Heart right ventricle (tissue), 16 donors: ENCODE measurements around the gene SAMD8. TPM values are rescaled to one million over a fixed set of nuclear protein-coding genes. Genes with fewer than 3 reads are reported as not detected.
A peak's percentile ranks its signal among the peaks of the same experiment; 100 is the strongest.

Experiments used
- ATAC-seq, 8 donors: fragments of 200-7000 bp; cut with Tn5 transposase; one replicate each; pipeline ENCODE4 v1.9.1; 2020; ENCODE audit warnings: mild to moderate bottlenecking in 8 of 8, moderate library complexity in 8 of 8, moderate number of reproducible peaks in 1 of 8
- DNase-seq, 2 donors: peaks; one replicate each; pipeline ENCODE4 v3.0.0-alpha.2; 2020
- H3K27ac ChIP-seq, 10 donors: fragments of 200-600 bp; sonication (generic) in 2 of 10; one replicate each; pipeline versions ENCODE4 v1.5.0 to v1.8.0; 2020 to 2022; ENCODE audit warnings: mild to moderate bottlenecking in 3 of 10
- H3K27me3 ChIP-seq, 7 donors: fragments of 200-600 bp; one replicate each; pipeline ENCODE4 v1.8.0; 2021 to 2022; ENCODE audit warnings: mild to moderate bottlenecking in 2 of 7
- H3K36me3 ChIP-seq, 9 donors: fragments of 200-600 bp; sonication (generic) in 1 of 9; one replicate each; pipeline versions ENCODE4 v1.5.0 to v1.8.0; 2020 to 2022; ENCODE audit warnings: mild to moderate bottlenecking in 2 of 9
- H3K4me1 ChIP-seq, 9 donors: fragments of 200-600 bp; sonication (generic) in 1 of 9; one replicate each; pipeline versions ENCODE4 v1.5.0 to v1.8.0; 2020 to 2022; ENCODE audit warnings: mild to moderate bottlenecking in 4 of 9
- H3K4me3 ChIP-seq, 10 donors: fragments of 200-600 bp; sonication (generic) in 2 of 10; one replicate each; pipeline versions ENCODE4 v1.5.0 to v1.8.0; 2020 to 2022; ENCODE audit warnings: mild to moderate bottlenecking in 7 of 10, moderate library complexity in 2 of 10
- H3K9me3 ChIP-seq, 11 donors: fragments of 200-600 bp in 10 of 11; sonication (generic) in 2 of 11; one replicate each; pipeline versions ENCODE4 v1.5.0 to v1.8.0; 2013 to 2022; ENCODE audit warnings: mild to moderate bottlenecking in 2 of 11, control low read depth in 1 of 11, moderate library complexity in 1 of 11
- CTCF ChIP-seq, 9 donors: fragments of 200-600 bp; sonication (generic) in 2 of 9; IDR thresholded peaks; one replicate each; pipeline versions ENCODE4 v1.5.0 to v1.8.0; 2021 to 2022; ENCODE audit warnings: antibody characterized with exemption in 9 of 9, mild to moderate bottlenecking in 5 of 9, moderate library complexity in 1 of 9
- WGBS, 2 donors: extraction: QIAGEN DNeasy Blood & Tissue Kit; methylation state at CpG; one replicate each; pipeline ENCODE4 v1.1.7; 2013; ENCODE audit warnings: inconsistent platforms in 1 of 2; 5-methylcytosine and 5-hydroxymethylcytosine counted together
- intact Hi-C, 10 donors: fragments of 100-400 bp; cut with DNase I; formaldehyde crosslinking; loops; one replicate each; pipeline versions ENCODE4 v1.11.1 to v1.14.2; 2022
- polyA plus RNA-seq, 2 donors: library from polyadenylated mRNA; stranded (reverse); fragments of 200-250 nt; gene quantifications; one replicate each; pipeline ENCODE4 v1.2.3, GENCODE V29; 2013
- total RNA-seq, 10 donors: library from RNA; stranded (reverse); fragmentation: NEBNext Ultra II Directional in 3 of 10; extraction: Animal tissue kit (Norgen Biotek cat#: 25700) in 3 of 10; gene quantifications; one replicate each; pipeline versions ENCODE4 v1.2.1 to v1.2.4, GENCODE V29; 2021 to 2023
- donor health status: Arrhythmogenic right ventricular cardiomyopathy.
- donor health status: ischemic (EF 13 %, LVEDD 7.1; RV severe dilation, severe dysfunction).
- donor health status: healthy with polysubstance abuse.
- donor health status: DM: no; HTN: yes; CAD: no.
- donor health status: DM: no; HTN: no; CAD: no.
- donor health status: ischemic (EF 25% LVEDD 6.9; RV normal size, moderate dysfunction).
- donor health status: ischemic (EF 25% LVEDD 5.7; RV mildly dilated, moderate dysfunction).
- donor health status: healthy.
- donor health status: DM: yes; HTN: yes; CAD: no.
- donor health status: Ischemic cardiomyopathy.
- donor health status: ischemic (EF 35%, LVEDD 5.7; RV mildly dilated, moderate dysfunction).
- donor health status: nonischemic (EF 11% LVEDD 7.7; RV severe dilation, severe dysfunction).
- donor health status: DM: yes; HTN: yes; CAD: no.
- donor health status: PGD.
- donor health status: ischemic (EF 29% LVEDD 5.4; RV normal size, mild dysfunction).
- donor health status: nonischemic (EF 23%, LVEDD 6.1; RV moderate dilation, normal function).

The SAMD8 gene
- total and polyA plus RNA-seq, 12 donors: 5.3 to 31.2 (median 25.4) TPM

GRCh38 chr10:75097666-75098285, 13.7 kb upstream of the SAMD8 start:
- intact Hi-C loops: loop anchor here in 6 of 10 donors (2.0 to 10.0 kb wide), 7 partner anchors 60 to 850 kb away; partner anchors contain the start of gene COMTD1 (in 1 of the 6)
- Histone ChIP-seq H3K36me3 (no peaks in the 10 kb centered on the region), H3K4me3 (no peak overlapping the region), H3K4me1 (peaks cover 4 to 28% (median 17%) of the 10 kb centered on the region in 9 donors), H3K27ac (no peak overlapping the region), H3K27me3 (no peaks in the 10 kb centered on the region), H3K9me3 (no peaks in the 10 kb centered on the region)
- TF ChIP-seq CTCF (IDR thresholded peaks at IDR 0.05): peak in 5 of 9 donors; percentile 6 to 44 (median 25)
- no peak for ATAC-seq
- DNase-seq: no peak
- 89 to 92% methylated on average over 11 of the region's 11 CpGs for WGBS, 2 donors

GRCh38 chr10:75098902-75099673, 12.4 kb upstream of the SAMD8 start:
- intact Hi-C loops: loop anchor here in 6 of 10 donors (2.0 to 10.0 kb wide), 7 partner anchors 62 to 852 kb away; partner anchors contain the start of gene COMTD1 (in 1 of the 6)
- WGBS, 2 donors: 91 to 92% methylated on average over 14 of the region's 14 CpGs
- no peak for DNase-seq
- Histone ChIP-seq H3K4me1 (peaks cover 4 to 28% (median 17%) of the 10 kb centered on the region in 9 donors), H3K9me3 (no peaks in the 10 kb centered on the region), H3K4me3 (no peak overlapping the region), H3K27me3 (no peaks in the 10 kb centered on the region), H3K27ac (no peak overlapping the region), H3K36me3 (no peaks in the 10 kb centered on the region)
- no peak for ATAC-seq
- TF ChIP-seq CTCF (IDR thresholded peaks at IDR 0.05): no peak

- peaks cover 4 to 28% (median 17%) of the 10 kb centered on the region in 9 donors for H3K4me1 ChIP-seq
- H3K36me3 ChIP-seq: no peaks in the 10 kb centered on the region
- peak; percentile 97 to 100 (median 99) for TF ChIP-seq CTCF (IDR thresholded peaks at IDR 0.05)
- H3K27ac ChIP-seq: peak overlapping the region in 8 of 10 donors; percentile 6 to 88 (median 72)
- peak overlapping the region in 3 of 10 donors; percentile 3 to 27 (median 4) for H3K4me3 ChIP-seq
- intact Hi-C loops: loop anchor here (1.0 to 10.0 kb wide), 16 partner anchors 63 to 858 kb away; partner anchors contain the start of genes KAT6B (in 3 of the 10) and COMTD1 (in 1 of the 10)
- no peaks in the 10 kb centered on the region for H3K27me3 ChIP-seq
- peak; percentile 72 to 92 (median 86) for ATAC-seq
- WGBS, 2 donors: 23 to 27% methylated on average over 18 of the region's 18 CpGs
- peak; percentile 78 to 87 for DNase-seq
- H3K9me3 ChIP-seq: no peaks in the 10 kb centered on the region
Observed at GRCh38 chr10:75099952-75100763, 11.3 kb upstream of the SAMD8 start.
